ENCODE measurements around the gene MTERF2. TPM values are rescaled to one million over a fixed set of nuclear protein-coding genes. Genes with fewer than 3 reads are reported as not detected.

The MTERF2 gene
- total and polyA plus RNA-seq, 2 of the 13 experiments (the other 11 are each of a cell fraction or from before 2014, with no cell fraction given) = 8.0 to 11.6 TPM

DNA sequence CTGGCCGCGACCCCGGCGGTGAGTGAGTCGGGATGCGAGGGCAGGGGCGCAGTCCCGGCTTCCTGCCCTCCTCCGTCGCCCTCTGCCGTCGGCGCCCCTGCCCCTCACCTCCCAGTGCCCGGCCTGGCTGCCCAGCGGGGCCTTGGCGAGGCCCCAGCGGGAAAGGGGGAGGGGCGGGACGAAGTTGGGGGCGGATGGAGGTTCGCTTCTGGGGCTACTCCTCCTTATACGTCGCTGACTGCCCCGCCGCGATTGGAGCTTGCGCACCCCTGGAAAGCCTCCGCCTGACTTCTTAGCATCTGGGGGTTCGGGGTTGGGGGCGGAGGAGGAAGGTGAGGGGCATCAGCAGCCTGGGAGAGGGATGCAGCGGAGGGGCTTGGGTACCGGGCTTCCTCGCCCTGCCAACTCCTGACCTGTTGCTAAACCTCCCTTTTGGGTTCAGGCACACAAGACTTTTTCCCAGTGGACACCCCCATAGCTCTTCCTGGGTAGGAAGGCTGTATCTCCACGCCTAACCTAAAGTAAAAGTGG, 30.8 kb downstream of the MTERF2 start (continued):
- TF ChIP-seq, protein P1, sequence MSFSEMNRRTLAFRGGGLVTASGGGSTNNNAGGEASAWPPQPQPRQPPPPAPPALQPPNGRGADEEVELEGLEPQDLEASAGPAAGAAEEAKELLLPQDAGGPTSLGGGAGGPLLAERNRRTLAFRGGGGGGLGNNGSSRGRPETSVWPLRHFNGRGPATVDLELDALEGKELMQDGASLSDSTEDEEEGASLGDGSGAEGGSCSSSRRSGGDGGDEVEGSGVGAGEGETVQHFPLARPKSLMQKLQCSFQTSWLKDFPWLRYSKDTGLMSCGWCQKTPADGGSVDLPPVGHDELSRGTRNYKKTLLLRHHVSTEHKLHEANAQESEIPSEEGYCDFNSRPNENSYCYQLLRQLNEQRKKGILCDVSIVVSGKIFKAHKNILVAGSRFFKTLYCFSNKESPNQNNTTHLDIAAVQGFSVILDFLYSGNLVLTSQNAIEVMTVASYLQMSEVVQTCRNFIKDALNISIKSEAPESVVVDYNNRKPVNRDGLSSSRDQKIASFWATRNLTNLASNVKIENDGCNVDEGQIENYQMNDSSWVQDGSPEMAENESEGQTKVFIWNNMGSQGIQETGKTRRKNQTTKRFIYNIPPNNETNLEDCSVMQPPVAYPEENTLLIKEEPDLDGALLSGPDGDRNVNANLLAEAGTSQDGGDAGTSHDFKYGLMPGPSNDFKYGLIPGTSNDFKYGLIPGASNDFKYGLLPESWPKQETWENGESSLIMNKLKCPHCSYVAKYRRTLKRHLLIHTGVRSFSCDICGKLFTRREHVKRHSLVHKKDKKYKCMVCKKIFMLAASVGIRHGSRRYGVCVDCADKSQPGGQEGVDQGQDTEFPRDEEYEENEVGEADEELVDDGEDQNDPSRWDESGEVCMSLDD (CRISPR knock-in tag; IDR thresholded peaks at IDR 0.05; ENCODE audit: borderline replicate concordance) = no peak; the same call in 1 of the 2 replicates
- TF ChIP-seq CHD4 (IDR thresholded peaks at IDR 0.05; ENCODE audit: borderline replicate concordance, low read length) (no peak), CTCF (CRISPR knock-in tag; IDR thresholded peaks at IDR 0.05) (peak; percentile 34; the same call in 1 of the 2 replicates), TFE3 (CRISPR knock-in tag; IDR thresholded peaks at IDR 0.05) (no peak), HNRNPLL (IDR thresholded peaks at IDR 0.05; ENCODE audit: low read depth, low read length, poor library complexity, severe bottlenecking) (peak; percentile 39), GZF1 (CRISPR knock-in tag; IDR thresholded peaks at IDR 0.05) (no peak), NR2C2 (CRISPR knock-in tag; IDR thresholded peaks at IDR 0.05; ENCODE audit: borderline replicate concordance) (no peak), KLF15 (CRISPR knock-in tag; IDR thresholded peaks at IDR 0.05; ENCODE audit: borderline replicate concordance) (no peak), TFDP1 (CRISPR knock-in tag; IDR thresholded peaks at IDR 0.05; ENCODE audit: borderline replicate concordance) (no peak), LRRFIP1 (CRISPR knock-in tag; conservative IDR thresholded peaks at IDR 0.05) (no peak), TCF7L2 (IDR thresholded peaks at IDR 0.05; ENCODE audit: low read depth, low read length) (no peak), PRPF4 (IDR thresholded peaks at IDR 0.05; ENCODE audit: low read depth, low read length, poor library complexity, severe bottlenecking) (no peak), CHCHD3 (CRISPR knock-in tag; IDR thresholded peaks at IDR 0.05) (no peak), ZNF709 (CRISPR knock-in tag; IDR thresholded peaks at IDR 0.05) (0 out of 2 replicates have a peak, but pooled peaks have one; percentile 11), ZFP36L1 (CRISPR knock-in tag; IDR thresholded peaks at IDR 0.05) (no peak), SMARCE1 (IDR thresholded peaks at IDR 0.05; ENCODE audit: borderline replicate concordance) (no peak), ZNF430 (CRISPR knock-in tag; IDR thresholded peaks at IDR 0.05) (no peak), RAD51 (IDR thresholded peaks at IDR 0.05; ENCODE audit: borderline replicate concordance) (no peak)
- TF ChIP-seq, protein P2, sequence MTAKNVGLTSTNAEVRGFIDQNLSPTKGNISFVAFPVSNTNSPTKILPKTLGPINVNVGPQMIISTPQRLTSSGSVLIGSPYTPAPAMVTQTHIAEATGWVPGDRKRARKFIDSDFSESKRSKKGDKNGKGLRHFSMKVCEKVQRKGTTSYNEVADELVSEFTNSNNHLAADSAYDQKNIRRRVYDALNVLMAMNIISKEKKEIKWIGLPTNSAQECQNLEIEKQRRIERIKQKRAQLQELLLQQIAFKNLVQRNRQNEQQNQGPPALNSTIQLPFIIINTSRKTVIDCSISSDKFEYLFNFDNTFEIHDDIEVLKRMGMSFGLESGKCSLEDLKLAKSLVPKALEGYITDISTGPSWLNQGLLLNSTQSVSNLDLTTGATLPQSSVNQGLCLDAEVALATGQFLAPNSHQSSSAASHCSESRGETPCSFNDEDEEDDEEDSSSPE (CRISPR knock-in tag; IDR thresholded peaks at IDR 0.05) = no peak
